Large intestine (tissue), 3 donors: Measurements from ENCODE around the gene CFAP68. TPM values are rescaled to one million over a fixed set of nuclear protein-coding genes. Genes with fewer than 3 reads are reported as not detected.
A peak's percentile ranks its signal among the peaks of the same experiment; 100 is the strongest.
"Not testable (repeated sequence)": the region's sequence is repeated elsewhere in the genome, so short reads cannot be mapped to it uniquely, and the experiment has no call there.

Experiments
- DNase-seq, 2 donors: peaks; one replicate each; pipeline versions ENCODE4 v3.0.0 to v3.0.0-alpha.2; 2013
- H3K27ac ChIP-seq: one replicate; pipeline ENCODE4 v1.5.1; 2013; ENCODE audit warnings: low read length
- H3K27me3 ChIP-seq: 2 replicates; pipeline ENCODE4 v1.6.1; 2013; ENCODE audit warnings: low read length; ENCODE audit not compliant: control insufficient read depth, insufficient read depth
- H3K36me3 ChIP-seq: 2 replicates; pipeline ENCODE4 v1.6.1; 2013; ENCODE audit warnings: low read length; ENCODE audit not compliant: control insufficient read depth, insufficient read depth
- H3K4me1 ChIP-seq: one replicate; pipeline ENCODE4 v1.6.1; 2013; ENCODE audit warnings: low read length; ENCODE audit not compliant: control insufficient read depth, insufficient read depth
- H3K4me3 ChIP-seq: one replicate; pipeline ENCODE4 v1.5.1; 2013; ENCODE audit warnings: low read length
- H3K9me3 ChIP-seq: one replicate; pipeline ENCODE4 v1.6.1; 2013; ENCODE audit warnings: mild to moderate bottlenecking, low read depth, low read length, moderate library complexity; ENCODE audit not compliant: control insufficient read depth
- WGBS: methylation state at CpG from one replicate; pipeline ENCODE4 v1.1.5; 2013; ENCODE audit warnings: low lambda C conversion rate; ENCODE audit not compliant: insufficient coverage; 5-methylcytosine and 5-hydroxymethylcytosine counted together
- polyA plus RNA-seq: library from polyadenylated mRNA; unstranded; fragments of 120-200 nt; gene quantifications from one replicate; pipeline ENCODE4 v1.2.1, GENCODE V29; 2013

The CFAP68 gene
- polyA plus RNA-seq, 1 donor = 41.2 TPM

- H3K36me3 ChIP-seq = peaks cover 39% of the 10 kb centered on the region
Measured at GRCh38 chr11:111860257-111860656, 19.1 kb upstream of the CFAP68 start.

GRCh38 chr11:111870113-111870512 is 9.2 kb upstream of the CFAP68 start:
- Histone ChIP-seq H3K4me3 (no peak overlapping the region), H3K27ac (peak overlapping the region; percentile 83), H3K4me1 (peaks cover 5% of the 10 kb centered on the region), H3K27me3 (no peaks in the 10 kb centered on the region), H3K36me3 (peaks cover 27% of the 10 kb centered on the region), H3K9me3 (no peaks in the 10 kb centered on the region)
- no peak for DNase-seq
- no CpG with 5 or more reads among the region's 1 CpG for WGBS

More at GRCh38 chr11:111860257-111860656, 19.1 kb upstream of the CFAP68 start:
- Histone ChIP-seq H3K27ac (no peak overlapping the region), H3K4me1 (peaks cover 2% of the 10 kb centered on the region), H3K27me3 (no peaks in the 10 kb centered on the region), H3K4me3 (no peak overlapping the region), H3K9me3 (peaks cover 2% of the 10 kb centered on the region)
- no peak for DNase-seq
- WGBS = no CpG with 5 or more reads among the region's 3 CpGs

GRCh38 chr11:111870522-111870885 is 8.8 kb upstream of the CFAP68 start:
- Histone ChIP-seq H3K27ac (peak overlapping the region; percentile 83), H3K36me3 (peaks cover 29% of the 10 kb centered on the region), H3K4me1 (peaks cover 5% of the 10 kb centered on the region), H3K27me3 (no peaks in the 10 kb centered on the region), H3K4me3 (peak overlapping the region; percentile 76), H3K9me3 (no peaks in the 10 kb centered on the region)
- no peak for DNase-seq

GRCh38 chr11:111870886-111871692 is 8.3 kb upstream of the CFAP68 start, which contains the start of gene ALG9:
Gene ALG9 (minus strand): TSS chr11:111871581. CDS start chr11:111871482, 99 bp downstream.
- Histone ChIP-seq H3K27me3 (no peaks in the 10 kb centered on the region), H3K9me3 (no peaks in the 10 kb centered on the region), H3K36me3 (peaks cover 29% of the 10 kb centered on the region), H3K27ac (peak within 1 kb of the TSS; percentile 83), H3K4me1 (peaks cover 5% of the 10 kb centered on the region), H3K4me3 (peak within 1 kb of the TSS; percentile 76)
- peak; percentile 52 to 92 for DNase-seq
- 0% methylated on average over 2 of the region's 51 CpGs for WGBS

GRCh38 chr11:111871693-111872161 is 7.6 kb upstream of the CFAP68 start:
- no CpG with 5 or more reads among the region's 5 CpGs for WGBS

GRCh38 chr11:111878385-111878848 is 924 bp upstream of the CFAP68 start:
- Histone ChIP-seq H3K4me1 (peaks cover 13% of the 10 kb centered on the region), H3K9me3 (no peaks in the 10 kb centered on the region), H3K4me3 (peak overlapping the region; percentile 85), H3K36me3 (peaks cover 4% of the 10 kb centered on the region), H3K27me3 (no peaks in the 10 kb centered on the region), H3K27ac (peak overlapping the region; percentile 96)
- WGBS = no CpG with 5 or more reads among the region's 13 CpGs
- DNase-seq = no peak

More at GRCh38 chr11:111871693-111872161, 7.6 kb upstream of the CFAP68 start:
- peaks cover 23% of the 10 kb centered on the region for H3K36me3 ChIP-seq
- no peak for DNase-seq
- peaks cover 5% of the 10 kb centered on the region for H3K4me1 ChIP-seq
- H3K4me3 ChIP-seq = peak overlapping the region; percentile 76
- H3K27ac ChIP-seq = peak overlapping the region; percentile 83
- no peaks in the 10 kb centered on the region for H3K9me3 ChIP-seq
- H3K27me3 ChIP-seq = no peaks in the 10 kb centered on the region

- H3K4me3 ChIP-seq = peak overlapping the region; percentile 85
- H3K27me3 ChIP-seq = no peaks in the 10 kb centered on the region
- 14% methylated on average over 1 of the region's 6 CpGs for WGBS
- peaks cover 4% of the 10 kb centered on the region for H3K36me3 ChIP-seq
- H3K9me3 ChIP-seq = no peaks in the 10 kb centered on the region
- H3K4me1 ChIP-seq = peaks cover 13% of the 10 kb centered on the region
- peak overlapping the region; percentile 96 for H3K27ac ChIP-seq
- no peak for DNase-seq
Measured at GRCh38 chr11:111879637-111879960, 258 bp downstream of the CFAP68 start.

GRCh38 chr11:111882202-111882601 is 2.9 kb downstream of the CFAP68 start:
- H3K9me3 ChIP-seq = no peaks in the 10 kb centered on the region
- H3K27ac ChIP-seq = no peak overlapping the region
- peaks cover 13% of the 10 kb centered on the region for H3K4me1 ChIP-seq
- WGBS = no CpG with 5 or more reads among the region's 5 CpGs
- no peaks in the 10 kb centered on the region for H3K27me3 ChIP-seq
- H3K4me3 ChIP-seq = no peak overlapping the region
- no peaks in the 10 kb centered on the region for H3K36me3 ChIP-seq
- DNase-seq = no peak

- WGBS = 72% methylated on average over 3 of the region's 4 CpGs
- not testable (repeated sequence) for H3K4me3 ChIP-seq, H3K27me3 ChIP-seq, H3K36me3 ChIP-seq, DNase-seq, H3K27ac ChIP-seq, H3K4me1 ChIP-seq, H3K9me3 ChIP-seq
Measured at GRCh38 chr11:111885053-111885452, 5.7 kb downstream of the CFAP68 start.

GRCh38 chr11:111886032-111886431 is 6.7 kb downstream of the CFAP68 start:
- WGBS = 100% methylated on average over 3 of the region's 4 CpGs
- Histone ChIP-seq H3K4me1 (no peaks in the 10 kb centered on the region), H3K27ac (no peak overlapping the region), H3K27me3 (no peaks in the 10 kb centered on the region), H3K4me3 (no peak overlapping the region), H3K36me3 (no peaks in the 10 kb centered on the region), H3K9me3 (no peaks in the 10 kb centered on the region)
- no peak for DNase-seq

GRCh38 chr11:111886844-111887243 is 7.5 kb downstream of the CFAP68 start:
- Histone ChIP-seq H3K36me3 (no peaks in the 10 kb centered on the region), H3K27me3 (no peaks in the 10 kb centered on the region), H3K4me3 (no peak overlapping the region), H3K9me3 (no peaks in the 10 kb centered on the region), H3K4me1 (no peaks in the 10 kb centered on the region), H3K27ac (no peak overlapping the region)
- WGBS = 95% methylated on average over 2 of the region's 2 CpGs
- no peak for DNase-seq
